NK-92 (cell line): ENCODE results near the gene LMO7.
"Not testable (repeated sequence)": the region's sequence is repeated elsewhere in the genome, so short reads cannot be mapped to it uniquely, and the experiment has no call there.

Experiments used
- DNase-seq: peaks from one replicate; lab custom pipeline; 2025; ENCODE audit not compliant: unreplicated experiment; lab: John Stamatoyannopoulos, UW

The LMO7 gene

GRCh38 chr13:75739244-75739868 lies 103.2 kb downstream of the LMO7 start:
- no peak for DNase-seq

- no peak for DNase-seq
Observed at GRCh38 chr13:75740031-75740430, 103.9 kb downstream of the LMO7 start.

- not testable (repeated sequence) for DNase-seq
Observed at GRCh38 chr13:75743072-75743471, 106.9 kb downstream of the LMO7 start.

- no peak for DNase-seq
Observed at GRCh38 chr13:75744127-75744526, 108.0 kb downstream of the LMO7 start.

- DNase-seq, result no peak
Observed at GRCh38 chr13:75745387-75745786, 109.3 kb downstream of the LMO7 start.

GRCh38 chr13:75748874-75749273 lies 112.7 kb downstream of the LMO7 start:
- DNase-seq, result no peak

- DNase-seq, result no peak
Observed at GRCh38 chr13:75749407-75749806, 113.3 kb downstream of the LMO7 start.

- DNase-seq, result no peak
Observed at GRCh38 chr13:75751350-75751749, 115.2 kb downstream of the LMO7 start.

- DNase-seq, result no peak
Observed at GRCh38 chr13:75752826-75753225, 116.7 kb downstream of the LMO7 start.

GRCh38 chr13:75754936-75755335 lies 118.8 kb downstream of the LMO7 start:
- DNase-seq, result no peak

- DNase-seq, result no peak
Observed at GRCh38 chr13:75757336-75757735, 121.2 kb downstream of the LMO7 start.

- no peak for DNase-seq
Observed at GRCh38 chr13:75759531-75759930, 123.4 kb downstream of the LMO7 start.

GRCh38 chr13:75760131-75761021 lies 124.2 kb downstream of the LMO7 start:
- no peak for DNase-seq

- no peak for DNase-seq
Observed at GRCh38 chr13:75761369-75761768, 125.2 kb downstream of the LMO7 start.

- DNase-seq, result no peak
Observed at GRCh38 chr13:75762076-75762937, 126.2 kb downstream of the LMO7 start.

GRCh38 chr13:75762955-75763354 lies 126.8 kb downstream of the LMO7 start:
- DNase-seq, result no peak

- DNase-seq, result no peak
Observed at GRCh38 chr13:75763512-75763911, 127.4 kb downstream of the LMO7 start.

GRCh38 chr13:75764251-75764925 lies 128.3 kb downstream of the LMO7 start:
- no peak for DNase-seq

- no peak for DNase-seq
Observed at GRCh38 chr13:75764926-75765310, 128.8 kb downstream of the LMO7 start.

- DNase-seq, result no peak
Observed at GRCh38 chr13:75766636-75767035, 130.5 kb downstream of the LMO7 start.
